T-helper 1 cell (primary cell): ENCODE data around the gene RSBN1L.
"Not testable (repeated sequence)": the region's sequence is repeated elsewhere in the genome, so short reads cannot be mapped to it uniquely, and the experiment has no call there.

Source experiments
- DNase-seq, 5 donors: peaks; one replicate each; pipeline ENCODE4 v3.0.0-alpha.2; 2012 to 2020

The RSBN1L gene

DNA sequence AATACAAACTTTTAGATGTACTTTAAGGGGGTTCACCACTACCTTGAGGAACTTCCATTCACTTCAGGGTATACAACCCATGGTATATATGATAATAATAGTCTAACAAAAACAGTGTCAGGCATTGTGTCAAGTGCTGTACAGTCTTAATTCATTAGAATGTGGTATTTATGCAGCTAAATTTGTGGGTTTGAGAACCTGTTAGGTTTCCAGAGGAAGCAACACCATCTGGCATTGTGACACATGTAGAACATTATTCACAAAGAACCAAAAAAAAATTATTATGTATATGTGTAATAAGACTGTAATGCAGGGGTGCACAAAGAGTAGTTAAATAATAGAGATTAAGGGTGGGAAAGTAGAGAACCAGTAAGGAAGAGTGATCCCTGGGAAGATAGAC is 75.6 kb downstream of the RSBN1L start:
- DNase-seq: no peak

DNA sequence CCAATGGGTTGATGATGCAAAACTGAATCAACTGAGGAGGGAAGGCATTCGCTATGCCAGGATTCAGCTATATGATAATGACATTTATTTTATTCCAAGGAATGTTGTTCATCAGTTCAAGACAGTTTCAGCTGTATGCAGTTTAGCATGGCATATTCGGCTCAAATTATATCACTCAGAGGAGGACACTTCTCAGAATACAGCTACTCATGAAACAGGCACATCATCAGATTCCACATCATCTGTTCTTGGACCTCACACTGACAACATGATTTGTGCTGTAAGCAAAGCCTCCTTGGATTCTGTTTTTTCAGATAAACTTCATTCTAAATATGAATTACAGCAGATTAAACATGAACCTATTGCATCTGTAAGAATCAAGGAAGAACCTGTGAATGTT is 82.3 kb downstream of the RSBN1L start:
- no peak for DNase-seq

DNA sequence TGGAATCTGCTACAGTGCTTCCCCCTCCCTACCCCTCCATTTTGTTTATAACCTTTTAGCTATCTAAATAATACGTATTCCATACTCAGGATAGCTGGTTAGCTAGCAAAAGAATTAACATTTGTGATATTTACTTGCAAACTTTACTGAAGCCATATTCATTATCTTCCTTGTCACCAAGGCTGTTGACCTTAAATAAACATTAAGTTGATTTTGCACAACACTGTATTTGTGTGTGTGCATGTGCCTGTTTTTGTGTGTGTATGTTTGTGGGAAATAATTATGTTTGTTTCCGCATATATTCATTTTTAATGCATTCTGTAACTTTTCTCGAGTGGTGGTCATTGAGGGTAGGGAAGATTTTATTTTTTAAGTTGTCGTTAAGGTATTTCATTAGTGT is 86.1 kb downstream of the RSBN1L start:
- DNase-seq: no peak

DNA sequence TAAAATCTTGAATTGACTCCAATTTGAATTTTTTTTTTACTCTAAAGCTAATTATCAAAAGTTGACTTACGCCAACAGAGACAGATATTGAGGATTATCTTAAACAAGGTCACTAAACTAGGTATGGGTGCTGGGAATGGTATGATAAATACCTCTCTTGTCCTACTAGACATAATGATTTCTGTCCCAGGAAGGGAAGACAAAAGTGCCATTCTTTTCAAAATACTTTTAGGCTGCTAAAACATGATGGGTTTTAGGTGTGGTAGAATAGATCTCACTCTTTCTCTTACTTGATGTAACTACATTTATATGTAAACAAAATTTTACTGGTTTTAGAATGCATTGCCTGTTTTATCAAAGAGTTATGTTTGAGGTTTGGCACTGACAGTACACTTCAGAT is 86.9 kb downstream of the RSBN1L start:
- DNase-seq: no peak

GRCh38 chr7:77783545-77783944 is 87.3 kb downstream of the RSBN1L start:
- no peak for DNase-seq

DNA sequence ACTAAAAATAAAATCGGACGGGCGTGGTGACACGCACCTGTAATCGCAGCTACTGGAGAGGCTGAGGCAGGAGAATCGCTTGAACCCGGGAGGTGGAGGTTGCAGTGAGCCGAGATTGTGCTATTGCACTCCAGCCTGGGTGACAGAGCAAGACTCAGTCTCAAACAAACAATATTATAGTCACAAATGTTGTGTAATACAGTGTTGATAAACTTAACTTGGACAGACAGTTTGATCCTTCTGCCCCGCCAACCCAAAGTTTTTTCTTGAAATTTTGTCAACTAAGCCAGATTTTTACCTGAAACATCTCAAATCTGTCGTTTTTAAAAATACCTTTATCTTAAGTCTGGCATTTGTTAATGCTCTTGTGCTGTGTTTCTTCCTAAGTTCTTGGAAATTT is 88.2 kb downstream of the RSBN1L start:
- not testable (repeated sequence) for DNase-seq

DNA sequence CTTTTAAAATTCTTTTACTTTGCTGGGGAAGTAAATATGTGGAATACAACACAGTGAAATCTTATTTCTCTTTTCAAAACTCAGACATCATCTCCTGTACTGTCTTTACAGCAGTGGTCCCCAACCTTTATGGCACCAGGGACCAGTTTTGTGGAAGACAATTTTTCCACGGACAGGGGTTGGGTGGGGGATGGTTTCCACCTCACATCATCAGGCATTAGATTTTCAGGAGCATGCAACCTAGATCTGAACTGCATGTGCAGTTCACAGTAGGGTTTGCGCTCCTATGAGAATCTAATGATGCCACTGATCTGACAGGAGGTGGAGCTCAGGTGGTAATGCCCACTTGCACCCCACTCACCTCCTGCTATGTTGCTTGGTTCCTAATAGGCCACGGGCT is 89.8 kb downstream of the RSBN1L start:
- no peak for DNase-seq

DNA sequence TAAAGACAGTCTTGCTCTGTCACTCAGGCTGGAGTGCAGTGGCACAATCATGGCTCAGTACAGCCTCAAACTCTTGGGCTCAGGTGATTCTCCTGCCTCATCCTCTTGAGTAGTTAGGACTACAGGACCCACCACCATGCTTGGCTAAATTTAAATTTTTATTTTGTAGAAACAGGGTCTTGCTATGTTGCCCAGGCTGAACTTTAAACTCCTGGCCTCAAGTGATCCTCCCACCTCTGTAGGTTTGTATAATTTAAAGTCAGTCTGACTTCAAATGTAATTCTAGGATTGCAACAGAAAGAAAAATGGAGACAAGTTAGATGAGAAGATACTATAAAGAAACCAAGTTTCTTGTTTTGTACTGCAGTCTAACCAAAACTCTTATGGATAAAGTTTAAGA is 90.5 kb downstream of the RSBN1L start:
- DNase-seq: no peak

- no peak for DNase-seq
Measured at GRCh38 chr7:77788327-77788902, 92.2 kb downstream of the RSBN1L start.

GRCh38 chr7:77791336-77791735 is 95.1 kb downstream of the RSBN1L start:
- no peak for DNase-seq

DNA sequence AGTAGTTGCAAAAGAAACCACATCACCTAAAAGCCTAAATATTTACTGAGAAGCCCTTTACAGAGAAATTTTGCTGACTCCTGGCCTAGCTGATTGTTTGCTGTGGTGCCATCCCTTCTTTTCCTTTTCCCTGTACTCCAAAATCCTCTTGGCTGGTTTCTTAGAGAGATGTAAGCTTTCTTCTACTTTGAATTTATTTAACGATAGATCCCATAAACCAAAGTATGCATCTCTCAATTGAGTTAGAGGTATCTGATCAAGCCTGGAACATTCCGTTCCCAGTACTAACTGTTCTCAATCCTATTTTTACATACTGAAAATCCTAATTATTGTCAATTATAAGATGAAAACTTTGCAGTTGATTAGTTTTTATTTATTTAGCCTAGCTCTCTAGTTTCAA is 95.7 kb downstream of the RSBN1L start:
- no peak for DNase-seq

- no peak for DNase-seq
Measured at GRCh38 chr7:77794000-77794399, 97.7 kb downstream of the RSBN1L start.

- no peak for DNase-seq
Measured at GRCh38 chr7:77796109-77796508, 99.8 kb downstream of the RSBN1L start.

- no peak for DNase-seq
Measured at GRCh38 chr7:77796960-77797359, 100.7 kb downstream of the RSBN1L start.

GRCh38 chr7:77797734-77798393 is 101.6 kb downstream of the RSBN1L start:
- no peak for DNase-seq

- peak; percentile 87 to 98 (median 91) for DNase-seq
Measured at GRCh38 chr7:77798394-77799077, 102.3 kb downstream of the RSBN1L start, which contains the start of the genes PHTF2 and TMEM60. PHTF2 (plus strand) TSS chr7:77798773. TMEM60 (minus strand) TSS chr7:77798434; CDS start chr7:77794373, 4,061 bp downstream.

- peak; percentile 10 to 30 (median 22) for DNase-seq
Measured at GRCh38 chr7:77799078-77799964, 103.1 kb downstream of the RSBN1L start.

DNA sequence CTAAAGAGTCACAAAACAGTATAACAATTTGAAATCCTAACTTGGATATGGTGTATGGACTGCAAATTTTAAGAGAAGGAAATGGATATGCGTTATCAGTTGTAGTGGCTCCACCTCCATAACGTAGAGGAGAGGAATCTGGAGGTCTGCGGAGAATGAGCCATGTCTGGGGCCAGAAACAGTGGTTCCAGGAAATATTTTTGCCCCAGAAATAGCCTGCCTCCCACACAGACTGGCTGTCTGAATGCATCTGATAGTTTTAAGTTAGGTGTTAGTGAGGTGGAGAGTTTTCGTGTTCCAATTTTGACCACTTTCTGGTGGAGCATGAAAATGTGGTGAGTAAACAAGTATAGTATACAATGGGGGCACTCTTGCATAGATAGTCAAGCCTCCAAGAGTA is 103.9 kb downstream of the RSBN1L start:
- DNase-seq: peak in 1 of 5 donors; percentile 19

- no peak for DNase-seq
Measured at GRCh38 chr7:77800730-77801129, 104.5 kb downstream of the RSBN1L start.

- peak in 2 of 5 donors; percentile 10 to 58 for DNase-seq
Measured at GRCh38 chr7:77802557-77803405, 106.5 kb downstream of the RSBN1L start.

GRCh38 chr7:77806425-77806824 is 110.2 kb downstream of the RSBN1L start:
- no peak for DNase-seq

- no peak for DNase-seq
Measured at GRCh38 chr7:77808517-77808916, 112.3 kb downstream of the RSBN1L start.
